ENCODE results near the gene TSPY9.
"Not testable (repeated sequence)": the region's sequence is repeated elsewhere in the genome, so short reads cannot be mapped to it uniquely, and the experiment has no call there.

TSPY9 gene, protein sequence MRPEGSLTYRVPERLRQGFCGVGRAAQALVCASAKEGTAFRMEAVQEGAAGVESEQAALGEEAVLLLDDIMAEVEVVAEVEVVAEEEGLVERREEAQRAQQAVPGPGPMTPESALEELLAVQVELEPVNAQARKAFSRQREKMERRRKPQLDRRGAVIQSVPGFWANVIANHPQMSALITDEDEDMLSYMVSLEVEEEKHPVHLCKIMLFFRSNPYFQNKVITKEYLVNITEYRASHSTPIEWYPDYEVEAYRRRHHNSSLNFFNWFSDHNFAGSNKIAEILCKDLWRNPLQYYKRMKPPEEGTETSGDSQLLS

DNA sequence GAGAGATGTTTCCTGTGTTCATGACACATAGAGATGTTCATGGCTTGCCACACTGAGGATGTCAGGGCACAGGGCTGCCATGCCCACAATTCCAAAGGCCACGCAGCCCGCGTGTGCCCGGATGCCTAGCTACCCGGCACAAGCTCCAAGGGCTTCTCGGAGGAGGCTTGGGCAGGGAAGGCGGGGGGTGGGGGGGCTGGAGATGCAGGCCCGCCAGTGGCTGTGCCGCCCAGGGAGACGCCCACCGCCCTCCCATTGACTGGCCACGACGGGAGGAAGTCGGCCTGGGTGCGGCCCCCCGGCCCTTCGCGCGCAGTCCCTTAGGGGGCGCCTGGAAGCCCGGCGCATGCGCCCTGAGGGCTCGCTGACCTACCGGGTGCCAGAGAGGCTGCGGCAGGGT lies at the start of gene TSPY9:
TSPY9 (plus strand) TSS at position 301 of the 400 bp plus-strand sequence; CDS start at position 347, 46 bp downstream.
- not testable (repeated sequence) for DNase-seq

DNA sequence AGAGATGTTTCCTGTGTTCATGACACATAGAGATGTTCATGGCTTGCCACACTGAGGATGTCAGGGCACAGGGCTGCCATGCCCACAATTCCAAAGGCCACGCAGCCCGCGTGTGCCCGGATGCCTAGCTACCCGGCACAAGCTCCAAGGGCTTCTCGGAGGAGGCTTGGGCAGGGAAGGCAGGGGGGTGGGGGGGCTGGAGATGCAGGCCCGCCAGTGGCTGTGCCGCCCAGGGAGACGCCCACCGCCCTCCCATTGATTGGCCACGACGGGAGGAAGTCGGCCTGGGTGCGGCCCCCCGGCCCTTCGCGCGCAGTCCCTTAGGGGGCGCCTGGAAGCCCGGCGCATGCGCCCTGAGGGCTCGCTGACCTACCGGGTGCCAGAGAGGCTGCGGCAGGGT lies 20.4 kb upstream of the TSPY9 start, which contains the start of gene TSPY1:
TSPY1 (plus strand) TSS at position 301 of the 400 bp plus-strand sequence; CDS start at position 347, 46 bp downstream.
- DNase-seq = not testable (repeated sequence)

DNA sequence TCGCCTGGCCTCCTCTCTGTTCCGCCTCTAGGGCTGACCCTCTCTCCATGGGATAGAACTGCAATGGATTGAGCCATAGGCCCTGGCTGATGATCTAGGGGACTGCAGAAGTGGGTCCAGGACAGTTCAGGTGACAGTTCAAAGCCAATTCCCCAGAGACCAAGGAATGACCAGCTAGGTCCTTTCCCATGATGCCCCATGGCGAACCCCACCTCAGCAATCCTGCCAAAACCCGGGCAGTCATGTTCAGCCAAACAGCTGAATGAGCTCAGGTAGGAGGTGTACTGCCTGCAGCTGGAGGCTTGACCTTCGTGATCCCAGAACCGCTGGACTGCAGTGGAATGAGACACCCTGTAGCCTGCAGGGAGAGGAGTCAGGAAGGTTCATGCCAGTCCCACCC lies 17.3 kb downstream of the TSPY9 start:
- not testable (repeated sequence) for DNase-seq

DNA sequence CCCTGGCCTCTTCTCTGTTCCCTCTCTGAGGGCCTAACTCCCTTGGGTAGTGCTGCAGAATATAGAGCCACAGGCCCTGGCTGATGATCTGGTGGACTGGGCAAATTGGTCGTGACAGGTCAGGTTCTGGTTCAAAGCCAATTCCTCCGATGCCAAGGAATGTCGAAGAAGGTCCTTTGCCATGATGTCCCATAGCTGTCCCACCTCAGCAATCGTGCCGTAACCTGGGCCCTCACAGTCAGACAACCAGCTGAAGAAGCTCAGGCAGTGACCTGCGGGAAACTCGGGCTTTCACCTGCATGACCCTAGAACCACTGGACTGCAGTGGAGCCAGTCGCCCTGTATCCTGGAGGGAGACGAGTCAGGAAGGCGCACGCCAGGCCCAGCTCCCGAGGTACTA lies 29.2 kb downstream of the TSPY9 start:
- DNase-seq = peak; percentile 30

DNA sequence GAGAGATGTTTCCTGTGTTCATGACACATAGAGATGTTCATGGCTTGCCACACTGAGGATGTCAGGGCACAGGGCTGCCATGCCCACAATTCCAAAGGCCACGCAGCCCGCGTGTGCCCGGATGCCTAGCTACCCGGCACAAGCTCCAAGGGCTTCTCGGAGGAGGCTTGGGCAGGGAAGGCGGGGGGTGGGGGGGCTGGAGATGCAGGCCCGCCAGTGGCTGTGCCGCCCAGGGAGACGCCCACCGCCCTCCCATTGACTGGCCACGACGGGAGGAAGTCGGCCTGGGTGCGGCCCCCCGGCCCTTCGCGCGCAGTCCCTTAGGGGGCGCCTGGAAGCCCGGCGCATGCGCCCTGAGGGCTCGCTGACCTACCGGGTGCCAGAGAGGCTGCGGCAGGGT lies 40.5 kb downstream of the TSPY9 start, which contains the start of gene TSPY10:
TSPY10 (plus strand) TSS at position 301 of the 400 bp plus-strand sequence; CDS start at position 347, 46 bp downstream.
- not testable (repeated sequence) for DNase-seq
